H7 (cell line): ENCODE data around the gene HSPA5. TPM values are rescaled to one million over a fixed set of nuclear protein-coding genes. Genes with fewer than 3 reads are reported as not detected.
A peak's percentile ranks its signal among the peaks of the same experiment; 100 is the strongest.
"Not testable (repeated sequence)": the region's sequence is repeated elsewhere in the genome, so short reads cannot be mapped to it uniquely, and the experiment has no call there.

ENCODE experiments used
- DNase-seq: peaks from one replicate; pipeline ENCODE4 v3.0.0; 2012
- H3K27me3 ChIP-seq: 2 replicates; pipeline ENCODE4 v1.6.0; 2011; ENCODE audit warnings: mild to moderate bottlenecking, low read length; ENCODE audit not compliant: control insufficient read depth, insufficient read depth
- H3K36me3 ChIP-seq: replicated peaks from 2 replicates; pipeline ENCODE4 v1.5.1; 2011; ENCODE audit warnings: low read length; ENCODE audit not compliant: control insufficient read depth, insufficient read depth
- H3K4me3 ChIP-seq: 2 replicates; pipeline ENCODE4 v1.5.1; 2011; ENCODE audit warnings: low read depth, mild to moderate bottlenecking, control low read depth, low read length, moderate library complexity; ENCODE audit not compliant: insufficient read depth
- total RNA-seq: library from RNA; depleted of rRNA; stranded (reverse); fragments of >200 nt; shearing (Covaris generic); gene quantifications from 2 replicates; pipeline ENCODE4 v1.2.3, GENCODE V29; 2014

The HSPA5 gene
- total RNA-seq, 1 experiment from 2014 or later = 47.6 TPM

- Histone ChIP-seq H3K4me3 (no peak overlapping the region), H3K36me3 (no peaks in the 10 kb centered on the region), H3K27me3 (no peaks in the 10 kb centered on the region)
- no peak for DNase-seq
Observed at GRCh38 chr9:125258832-125259534, 17.8 kb upstream of the HSPA5 start.

GRCh38 chr9:125258160-125258785 is 17.1 kb upstream of the HSPA5 start:
- no peaks in the 10 kb centered on the region for H3K27me3 ChIP-seq
- no peak for DNase-seq
- no peaks in the 10 kb centered on the region for H3K36me3 ChIP-seq
- H3K4me3 ChIP-seq = no peak overlapping the region

- H3K36me3 ChIP-seq = no peaks in the 10 kb centered on the region
- DNase-seq = peak; percentile 73
- no peak overlapping the region for H3K4me3 ChIP-seq
- H3K27me3 ChIP-seq = no peaks in the 10 kb centered on the region
Observed at GRCh38 chr9:125255781-125256391, 14.7 kb upstream of the HSPA5 start.

- Histone ChIP-seq H3K4me3 (no peak overlapping the region), H3K27me3 (no peaks in the 10 kb centered on the region), H3K36me3 (no peaks in the 10 kb centered on the region)
- DNase-seq = no peak
Observed at GRCh38 chr9:125254231-125254630, 13.1 kb upstream of the HSPA5 start.

- H3K36me3 ChIP-seq = no peaks in the 10 kb centered on the region
- DNase-seq = no peak
- no peaks in the 10 kb centered on the region for H3K27me3 ChIP-seq
- H3K4me3 ChIP-seq = no peak overlapping the region
Observed at GRCh38 chr9:125246261-125246667, 5.1 kb upstream of the HSPA5 start.

GRCh38 chr9:125243792-125244260 is 2.7 kb upstream of the HSPA5 start:
- no peak for DNase-seq
- peaks cover 8% of the 10 kb centered on the region for H3K36me3 ChIP-seq
- H3K4me3 ChIP-seq = no peak overlapping the region
- no peaks in the 10 kb centered on the region for H3K27me3 ChIP-seq

GRCh38 chr9:125241863-125242739 is 958 bp upstream of the HSPA5 start:
- peaks cover 20% of the 10 kb centered on the region for H3K36me3 ChIP-seq
- H3K27me3 ChIP-seq = no peaks in the 10 kb centered on the region
- H3K4me3 ChIP-seq = peak overlapping the region; percentile 88
- peak; percentile 36 for DNase-seq

GRCh38 chr9:125240649-125240999 is 519 bp downstream of the HSPA5 start:
- Histone ChIP-seq H3K27me3 (no peaks in the 10 kb centered on the region), H3K4me3 (peak overlapping the region; percentile 98), H3K36me3 (peaks cover 23% of the 10 kb centered on the region)
- DNase-seq = peak; percentile 56

GRCh38 chr9:125239631-125240597 is 1.2 kb downstream of the HSPA5 start:
- peaks cover 23% of the 10 kb centered on the region for H3K36me3 ChIP-seq
- peak overlapping the region; percentile 98 for H3K4me3 ChIP-seq
- H3K27me3 ChIP-seq = no peaks in the 10 kb centered on the region
- DNase-seq = no peak

GRCh38 chr9:125238915-125239446 is 2.2 kb downstream of the HSPA5 start:
- no peaks in the 10 kb centered on the region for H3K27me3 ChIP-seq
- no peak for DNase-seq
- H3K36me3 ChIP-seq = peaks cover 23% of the 10 kb centered on the region
- no peak overlapping the region; the same call in 1 of the 2 replicates for H3K4me3 ChIP-seq

- Histone ChIP-seq H3K36me3 (peaks cover 25% of the 10 kb centered on the region), H3K4me3 (no peak overlapping the region; the same call in 1 of the 2 replicates), H3K27me3 (no peaks in the 10 kb centered on the region)
- no peak for DNase-seq
Observed at GRCh38 chr9:125238127-125238914, 2.8 kb downstream of the HSPA5 start.

GRCh38 chr9:125236520-125237159 is 4.5 kb downstream of the HSPA5 start:
- H3K27me3 ChIP-seq, DNase-seq, H3K4me3 ChIP-seq: not testable (repeated sequence)
- peaks cover 29% of the 10 kb centered on the region for H3K36me3 ChIP-seq
